Measurements from ENCODE around the gene NOS1AP. TPM values are rescaled to one million over a fixed set of nuclear protein-coding genes. Genes with fewer than 3 reads are reported as not detected.

NOS1AP gene
- polyA plus RNA-seq, 1 of the 3 experiments (the other 2 are of a cell fraction): 0.03 TPM

DNA sequence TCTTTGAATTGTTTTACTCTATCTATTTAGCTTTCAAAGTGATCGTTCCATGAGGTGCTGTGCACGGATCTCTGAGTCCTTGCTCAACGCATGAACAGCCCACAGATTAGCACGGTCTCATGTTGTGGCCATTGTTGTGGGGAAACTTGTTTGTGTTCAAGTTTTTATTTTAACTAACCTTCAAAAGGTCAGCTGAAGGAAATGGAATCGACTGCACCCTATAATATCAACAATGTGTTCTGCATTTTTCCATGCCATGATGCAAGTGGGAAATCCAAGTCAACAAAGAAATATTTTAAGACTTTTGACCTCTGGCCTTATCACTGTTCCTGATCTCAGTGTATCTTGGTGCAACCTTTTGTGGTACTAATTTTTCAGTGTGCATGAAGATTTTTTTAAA, 336.3 kb downstream of the NOS1AP start:
- H3K4me2 ChIP-seq: no peak overlapping the region
- H3K36me3 ChIP-seq (replicated peaks in 1 of 2; ENCODE audit: control insufficient read depth in 1 of 2, insufficient read depth in 2 of 2, low read length in 1 of 2): no peaks in the 10 kb centered on the region
- 41% methylated on average over 5 of the region's 5 CpGs for WGBS (ENCODE audit: low lambda C conversion rate)
- no peaks in the 10 kb centered on the region for H3K9me3 ChIP-seq
- no peak overlapping the region for H3K9ac ChIP-seq
- TF ChIP-seq TEAD4 (IDR thresholded peaks at IDR 0.05; ENCODE audit: borderline replicate concordance, insufficient read depth) (no peak), GATA2 (CRISPR knock-in tag; IDR thresholded peaks at IDR 0.05) (no peak), NRF1 (IDR thresholded peaks at IDR 0.05; ENCODE audit: low read depth, low read length) (no peak), CHD2 (IDR thresholded peaks at IDR 0.05; ENCODE audit: low read length, partially characterized antibody) (no peak), EZH2phosphoT487 (IDR thresholded peaks at IDR 0.05; ENCODE audit: borderline replicate concordance, low read depth) (no peak), SIN3A (IDR thresholded peaks at IDR 0.05; ENCODE audit: borderline replicate concordance, low read depth, low read length) (no peak), TAF1 (IDR thresholded peaks at IDR 0.05; ENCODE audit: borderline replicate concordance, low read depth, low read length) (no peak), NFIC (IDR thresholded peaks at IDR 0.05; ENCODE audit: borderline replicate concordance) (no peak)
- TF ChIP-seq, protein P1, sequence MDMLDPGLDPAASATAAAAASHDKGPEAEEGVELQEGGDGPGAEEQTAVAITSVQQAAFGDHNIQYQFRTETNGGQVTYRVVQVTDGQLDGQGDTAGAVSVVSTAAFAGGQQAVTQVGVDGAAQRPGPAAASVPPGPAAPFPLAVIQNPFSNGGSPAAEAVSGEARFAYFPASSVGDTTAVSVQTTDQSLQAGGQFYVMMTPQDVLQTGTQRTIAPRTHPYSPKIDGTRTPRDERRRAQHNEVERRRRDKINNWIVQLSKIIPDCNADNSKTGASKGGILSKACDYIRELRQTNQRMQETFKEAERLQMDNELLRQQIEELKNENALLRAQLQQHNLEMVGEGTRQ (IDR thresholded peaks at IDR 0.05; ENCODE audit: borderline replicate concordance, low read depth, low read length): no peak
- TF ChIP-seq, protein P2, sequence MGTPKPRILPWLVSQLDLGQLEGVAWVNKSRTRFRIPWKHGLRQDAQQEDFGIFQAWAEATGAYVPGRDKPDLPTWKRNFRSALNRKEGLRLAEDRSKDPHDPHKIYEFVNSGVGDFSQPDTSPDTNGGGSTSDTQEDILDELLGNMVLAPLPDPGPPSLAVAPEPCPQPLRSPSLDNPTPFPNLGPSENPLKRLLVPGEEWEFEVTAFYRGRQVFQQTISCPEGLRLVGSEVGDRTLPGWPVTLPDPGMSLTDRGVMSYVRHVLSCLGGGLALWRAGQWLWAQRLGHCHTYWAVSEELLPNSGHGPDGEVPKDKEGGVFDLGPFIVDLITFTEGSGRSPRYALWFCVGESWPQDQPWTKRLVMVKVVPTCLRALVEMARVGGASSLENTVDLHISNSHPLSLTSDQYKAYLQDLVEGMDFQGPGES (IDR thresholded peaks at IDR 0.05; ENCODE audit: low read depth, low read length): no peak
- TF ChIP-seq, protein P3, sequence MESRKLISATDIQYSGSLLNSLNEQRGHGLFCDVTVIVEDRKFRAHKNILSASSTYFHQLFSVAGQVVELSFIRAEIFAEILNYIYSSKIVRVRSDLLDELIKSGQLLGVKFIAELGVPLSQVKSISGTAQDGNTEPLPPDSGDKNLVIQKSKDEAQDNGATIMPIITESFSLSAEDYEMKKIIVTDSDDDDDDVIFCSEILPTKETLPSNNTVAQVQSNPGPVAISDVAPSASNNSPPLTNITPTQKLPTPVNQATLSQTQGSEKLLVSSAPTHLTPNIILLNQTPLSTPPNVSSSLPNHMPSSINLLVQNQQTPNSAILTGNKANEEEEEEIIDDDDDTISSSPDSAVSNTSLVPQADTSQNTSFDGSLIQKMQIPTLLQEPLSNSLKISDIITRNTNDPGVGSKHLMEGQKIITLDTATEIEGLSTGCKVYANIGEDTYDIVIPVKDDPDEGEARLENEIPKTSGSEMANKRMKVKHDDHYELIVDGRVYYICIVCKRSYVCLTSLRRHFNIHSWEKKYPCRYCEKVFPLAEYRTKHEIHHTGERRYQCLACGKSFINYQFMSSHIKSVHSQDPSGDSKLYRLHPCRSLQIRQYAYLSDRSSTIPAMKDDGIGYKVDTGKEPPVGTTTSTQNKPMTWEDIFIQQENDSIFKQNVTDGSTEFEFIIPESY (IDR thresholded peaks at IDR 0.05; ENCODE audit: borderline replicate concordance, low read depth): no peak
- TF ChIP-seq, protein P4, sequence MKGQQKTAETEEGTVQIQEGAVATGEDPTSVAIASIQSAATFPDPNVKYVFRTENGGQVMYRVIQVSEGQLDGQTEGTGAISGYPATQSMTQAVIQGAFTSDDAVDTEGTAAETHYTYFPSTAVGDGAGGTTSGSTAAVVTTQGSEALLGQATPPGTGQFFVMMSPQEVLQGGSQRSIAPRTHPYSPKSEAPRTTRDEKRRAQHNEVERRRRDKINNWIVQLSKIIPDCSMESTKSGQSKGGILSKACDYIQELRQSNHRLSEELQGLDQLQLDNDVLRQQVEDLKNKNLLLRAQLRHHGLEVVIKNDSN (IDR thresholded peaks at IDR 0.05; ENCODE audit: borderline replicate concordance, low read depth): no peak
- H3K79me2 ChIP-seq (ENCODE audit: insufficient read depth): no peaks in the 10 kb centered on the region
- no peaks in the 10 kb centered on the region; the same call in 1 of the 2 replicates for H3K27me3 ChIP-seq (ENCODE audit: insufficient read depth)
- H3K4me3 ChIP-seq (ENCODE audit: low read depth in 2 of 2, low read length in 1 of 2): no peak overlapping the region
- no peak overlapping the region for H3K27ac ChIP-seq (ENCODE audit: low read depth in 2 of 2, low read length in 1 of 2)
- no peak for DNase-seq
- no peaks in the 10 kb centered on the region for H4K20me1 ChIP-seq (ENCODE audit: insufficient read depth)
- no peaks in the 10 kb centered on the region for H3F3A ChIP-seq (replicated peaks; ENCODE audit: insufficient read depth)
- CTCF ChIA-PET: interaction anchor here (1.9 kb wide), 1 partner anchor 48 kb away, joined by 5 read pairs; no protein-coding TSS in a partner anchor
- no peak overlapping the region for H2AFZ ChIP-seq (ENCODE audit: low read depth)
- no peaks in the 10 kb centered on the region for H3K9me2 ChIP-seq
- POLR2A ChIA-PET: no interaction called here
- H3K4me1 ChIP-seq (ENCODE audit: control insufficient read depth in 1 of 2, insufficient read depth in 2 of 2, low read depth in 1 of 2, low read length in 1 of 2): no peaks in the 10 kb centered on the region

All from SK-N-SH (cell line).